ENCODE measurements around the gene POLG2. TPM values are rescaled to one million over a fixed set of nuclear protein-coding genes. Genes with fewer than 3 reads are reported as not detected.

The POLG2 gene
- total and polyA plus RNA-seq, 2 of the 8 experiments (the other 6 are each of a cell fraction or from before 2014, with no cell fraction given), result 9.7 to 34.3 TPM

DNA sequence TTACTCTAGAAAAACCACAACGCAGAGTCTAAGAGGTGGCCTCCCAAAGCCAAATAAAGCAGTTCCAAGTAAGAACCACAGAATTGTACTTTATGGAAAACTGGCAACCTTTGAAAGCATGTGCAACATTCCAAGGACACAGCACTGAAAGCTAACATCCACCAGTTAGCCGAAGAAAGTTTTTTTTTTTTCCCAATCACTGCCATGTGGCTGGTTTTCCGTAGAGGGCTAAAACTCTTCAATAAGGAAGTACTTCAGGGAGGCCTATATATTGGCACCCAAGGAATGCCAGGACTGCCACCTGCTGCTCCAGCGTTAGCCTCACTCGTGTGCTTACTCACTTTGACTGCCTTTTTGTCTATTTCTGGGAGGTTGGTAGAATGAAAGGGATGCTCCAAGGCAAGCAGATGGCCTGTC, 35.1 kb upstream of the POLG2 start:
- no peaks in the 10 kb centered on the region for H3K9me3 ChIP-seq (ENCODE audit: insufficient read depth in 2 of 2, low read depth in 1 of 2, low read length in 1 of 2)
- DNase-seq (ENCODE audit: low read depth in 1 of 2, low spot score in 2 of 2) (no peak), FAIRE-seq (no peak)
- no peak overlapping the region for H4K91ac ChIP-seq (replicated peaks; ENCODE audit: insufficient read length, low read length)
- no peak overlapping the region for H3K27ac ChIP-seq (ENCODE audit: low read depth, low read length)
- POLR2A ChIA-PET (ENCODE audit: partially characterized antibody), result interaction anchor here (0.9 to 7.5 kb wide), 5 partner anchors 9 to 33 kb away, joined by 3 to 56 read pairs (median 7); partner anchors contain the start of genes CEP95, DDX5 and POLG2
- no peak overlapping the region for H2BK12ac ChIP-seq (ENCODE audit: low read depth, low read length)
- no peak overlapping the region for H3K18ac ChIP-seq (ENCODE audit: extremely low read depth, low read length)
- H3K56ac ChIP-seq (replicated peaks; ENCODE audit: insufficient read length, low read depth, low read length), result no peak overlapping the region
- no peak overlapping the region for H3K4me3 ChIP-seq (ENCODE audit: extremely low read depth in 1 of 4, insufficient read depth in 2 of 4, low read depth in 3 of 4, low read length in 4 of 4)
- H3K4ac ChIP-seq (replicated peaks; ENCODE audit: insufficient read length, low read depth, low read length), result no peak overlapping the region
- H3K23ac ChIP-seq (ENCODE audit: insufficient read length), result no peak overlapping the region
- H2BK20ac ChIP-seq (ENCODE audit: low read length), result no peak overlapping the region
- H2BK120ac ChIP-seq (replicated peaks; ENCODE audit: low read depth, low read length), result no peak overlapping the region
- H4K5ac ChIP-seq (ENCODE audit: insufficient read length, low read depth, low read length), result no peak overlapping the region
- no peak overlapping the region for H3K14ac ChIP-seq (ENCODE audit: insufficient read length)
- no peak overlapping the region for H2BK5ac ChIP-seq (ENCODE audit: low read depth, low read length)
- no peak overlapping the region for H3K4me2 ChIP-seq (ENCODE audit: insufficient read depth in 1 of 2, low read depth in 2 of 2, low read length in 2 of 2)
- CTCF ChIA-PET (ENCODE audit: partially characterized antibody), result interaction anchor here (0.8 to 1.9 kb wide), 5 partner anchors 12 to 117 kb away, joined by 3 to 7 read pairs (median 4); partner anchors contain the start of gene CEP95
- no peak overlapping the region; the same call in 1 of the 2 replicates for H4K8ac ChIP-seq (ENCODE audit: extremely low read depth, insufficient read depth, low read length)
- no peaks in the 10 kb centered on the region for H3K27me3 ChIP-seq (replicated peaks in 1 of 4; ENCODE audit: control insufficient read depth in 3 of 4, extremely low read depth in 1 of 4, insufficient read depth in 3 of 4, low read length in 3 of 4)
- no peaks in the 10 kb centered on the region for H3K79me1 ChIP-seq (ENCODE audit: low read depth, low read length)
- peaks cover 52 to 100% (median 86%) of the 10 kb centered on the region in 4 experiments for H3K36me3 ChIP-seq (ENCODE audit: control insufficient read depth in 2 of 4, insufficient read depth in 4 of 4, low read length in 3 of 4)
- peaks cover 0 to 1% of the 10 kb centered on the region in 2 experiments for H4K20me1 ChIP-seq (replicated peaks in 1 of 2; ENCODE audit: control insufficient read depth in 1 of 2, insufficient read depth in 2 of 2, low read length in 2 of 2)
- no peak overlapping the region for H2AFZ ChIP-seq (ENCODE audit: low read length)
- WGBS, 2 experiments (ENCODE audit: extremely low coverage in 1 of 2, insufficient coverage in 1 of 2, insufficient read length in 1 of 2, insufficient replicate concordance in 2 of 2, low coverage in 1 of 2, low lambda C conversion rate in 2 of 2, missing lambda C conversion rate in 1 of 2), result 94% methylated on average over 5 of the region's 5 CpGs; no CpG with 5 or more reads in 1 of the 2 experiments
- H3K9ac ChIP-seq (replicated peaks in 1 of 4; ENCODE audit: extremely low read depth in 1 of 4, low read depth in 3 of 4, low read length in 3 of 4), result no peak overlapping the region
- TF ChIP-seq TCF12 (IDR thresholded peaks at IDR 0.05; ENCODE audit: low read depth, low read length), result no peak
- no peaks in the 10 kb centered on the region for H3K23me2 ChIP-seq (ENCODE audit: low read depth, low read length)
- no peaks in the 10 kb centered on the region for H3K79me2 ChIP-seq (ENCODE audit: control insufficient read depth in 1 of 2, insufficient read depth in 2 of 2, low read length in 2 of 2)
- no peak overlapping the region for H2BK15ac ChIP-seq (ENCODE audit: low read length)
- H3K4me1 ChIP-seq (replicated peaks in 1 of 4; ENCODE audit: control insufficient read depth in 3 of 4, insufficient read depth in 4 of 4, low read length in 3 of 4), result no peaks in the 10 kb centered on the region
- no peak overlapping the region for H2AK5ac ChIP-seq (ENCODE audit: low read depth, low read length)
